ENCODE measurements around the gene DOCK4.

- no peak for TF ChIP-seq TARDBP (IDR thresholded peaks at IDR 0.05)
- no peak for TF ChIP-seq FOXA1 (IDR thresholded peaks at IDR 0.05)
- no peak for TF ChIP-seq NFRKB (IDR thresholded peaks at IDR 0.05)
- no peak for TF ChIP-seq CTBP1 (IDR thresholded peaks at IDR 0.05; ENCODE audit: borderline replicate concordance)
- TF ChIP-seq FOXM1 (IDR thresholded peaks at IDR 0.05; ENCODE audit: borderline replicate concordance), result no peak
- no peak for TF ChIP-seq ELF4 (IDR thresholded peaks at IDR 0.05)
- no peak for TF ChIP-seq SUZ12 (IDR thresholded peaks at IDR 0.05)
- TF ChIP-seq FOXK2 (IDR thresholded peaks at IDR 0.05), result no peak
- no peak for TF ChIP-seq SP1 (IDR thresholded peaks at IDR 0.05)
- no peak for TF ChIP-seq BHLHE40 (IDR thresholded peaks at IDR 0.05; ENCODE audit: borderline replicate concordance)
Measured at GRCh38 chr7:112076324-112076723, 129.9 kb downstream of the DOCK4 start.
